Spleen (tissue), 7 donors: ENCODE data around the gene PLEKHM3.

Source experiments
- CTCF ChIP-seq, 11 experiments: fragments of 200-600 bp in 7 of 11; fragments of 450-650 bp in 4 of 11; sonication (generic) in 4 of 11; IDR thresholded peaks in 8 of 11; conservative IDR thresholded peaks in 3 of 11; 1 replicate in 7 of 11; 2 replicates in 4 of 11; pipeline versions ENCODE4 v1.4.0 to v1.8.0; 2016 to 2021; ENCODE audit warnings: antibody characterized with exemption in 11 of 11, inconsistent platforms in 4 of 11, mild to moderate bottlenecking in 1 of 11
- POLR2AphosphoS5 ChIP-seq, 3 donors: sonication (generic); formaldehyde crosslinking; IDR thresholded peaks; one replicate each; pipeline ENCODE4 v1.5.1; 2017; ENCODE audit warnings: antibody characterized with exemption in 3 of 3
- donor health status: DM: no; HTN: no; CAD: no; lungs with moderate emphysema.
- donor health status: DM: no; HTN: no; CAD: no.
- donor health status: DM: no; HTN: no; CAD: no.

GRCh38 chr2:207828361-207829057, 196.8 kb downstream of the PLEKHM3 start:
- TF ChIP-seq POLR2AphosphoS5 (IDR thresholded peaks at IDR 0.05) (no peak), CTCF (IDR thresholded peaks at IDR 0.05 in 8 of 11, conservative IDR thresholded peaks at IDR 0.05 in 3 of 11) (no peak)
